H54 (cell line): ENCODE data around the gene SUCO.

Experiments
- DNase-seq: peaks from one replicate; pipeline ENCODE4 v3.0.0; 2011; ENCODE audit warnings: low spot score, mixed read lengths; ENCODE audit not compliant: insufficient read length
- FAIRE-seq: peaks from 3 replicates; lab custom pipeline; 2011; peaks lifted over from hg19 to GRCh38; lab: Jason Lieb, UNC
- POLR2A ChIP-seq: IDR thresholded peaks from 2 replicates; pipeline ENCODE4 v1.6.1; 2011; ENCODE audit warnings: low read depth, mild to moderate bottlenecking, low read length

Gene SUCO

DNA sequence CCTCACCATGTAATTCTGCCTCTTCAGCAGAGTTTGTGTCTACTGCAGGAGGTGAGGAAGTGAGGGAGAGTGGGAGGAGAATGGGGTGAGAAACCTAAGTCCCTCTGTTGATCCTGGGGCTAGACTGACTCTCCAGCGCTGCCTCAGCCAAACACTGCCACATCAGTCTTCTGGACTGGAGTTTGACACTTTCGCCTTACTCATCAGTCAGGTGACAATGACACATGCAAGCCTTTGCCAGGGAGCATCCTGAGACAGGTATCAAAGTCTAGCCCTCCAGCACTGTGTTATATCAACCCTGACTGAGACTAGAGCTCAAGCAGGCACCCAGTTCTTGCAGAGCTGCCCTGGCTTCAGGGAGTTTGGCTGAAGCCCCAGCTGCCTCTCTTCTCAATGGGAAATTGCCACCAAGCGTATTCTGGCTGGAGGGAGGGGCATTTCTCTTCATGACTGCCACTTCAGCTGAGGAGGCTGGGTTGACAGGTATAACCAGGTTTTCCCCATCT lies 33.3 kb upstream of the SUCO start:
- FAIRE-seq (no peak), DNase-seq (peak; percentile 6)
- TF ChIP-seq POLR2A: no peak

GRCh38 chr1:172500207-172500606 lies 32.7 kb upstream of the SUCO start:
- FAIRE-seq (no peak), DNase-seq (no peak)
- no peak for TF ChIP-seq POLR2A

DNA sequence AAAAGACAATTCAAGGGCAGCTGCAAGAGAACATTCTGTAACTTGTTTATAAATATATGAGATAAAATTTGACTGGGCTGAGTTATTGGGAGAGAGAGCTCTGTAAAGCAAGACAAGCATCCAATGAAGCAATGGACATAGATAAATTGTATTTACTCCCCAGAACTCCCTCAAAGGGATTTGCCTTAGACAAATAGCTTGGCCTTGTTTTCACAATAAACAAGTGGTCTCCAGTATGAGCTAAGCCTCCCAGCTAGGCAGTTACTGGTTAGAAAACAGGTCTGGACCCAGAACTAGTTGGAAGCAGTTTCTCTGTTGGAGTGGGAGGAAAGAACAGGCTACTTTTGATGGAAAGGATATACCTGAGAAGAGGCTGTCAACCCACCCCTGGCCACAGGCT lies 25.2 kb upstream of the SUCO start:
- FAIRE-seq (no peak), DNase-seq (no peak)
- no peak for TF ChIP-seq POLR2A

GRCh38 chr1:172510479-172510878 lies 22.5 kb upstream of the SUCO start:
- FAIRE-seq (no peak), DNase-seq (no peak)
- TF ChIP-seq POLR2A: no peak

DNA sequence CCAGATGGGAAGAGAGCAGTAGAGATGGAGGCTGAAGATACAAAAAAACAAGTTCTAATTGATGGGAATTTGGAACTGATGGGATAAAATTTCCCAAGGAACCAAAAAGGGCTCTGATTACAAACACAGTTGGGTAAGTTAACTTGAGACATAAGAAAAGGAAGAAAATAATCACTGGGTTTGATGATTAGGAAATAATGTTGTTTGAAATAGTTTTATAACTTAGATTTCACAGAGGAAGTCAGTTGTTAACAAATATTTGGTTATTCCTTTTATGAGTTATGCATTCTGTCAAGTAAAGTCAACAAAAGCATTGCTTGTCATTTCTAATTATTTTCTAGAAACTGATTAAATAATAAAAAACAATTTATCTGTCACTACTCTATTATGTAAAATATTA lies 20.4 kb upstream of the SUCO start:
- DNase-seq (no peak), FAIRE-seq (no peak)
- TF ChIP-seq POLR2A: no peak

DNA sequence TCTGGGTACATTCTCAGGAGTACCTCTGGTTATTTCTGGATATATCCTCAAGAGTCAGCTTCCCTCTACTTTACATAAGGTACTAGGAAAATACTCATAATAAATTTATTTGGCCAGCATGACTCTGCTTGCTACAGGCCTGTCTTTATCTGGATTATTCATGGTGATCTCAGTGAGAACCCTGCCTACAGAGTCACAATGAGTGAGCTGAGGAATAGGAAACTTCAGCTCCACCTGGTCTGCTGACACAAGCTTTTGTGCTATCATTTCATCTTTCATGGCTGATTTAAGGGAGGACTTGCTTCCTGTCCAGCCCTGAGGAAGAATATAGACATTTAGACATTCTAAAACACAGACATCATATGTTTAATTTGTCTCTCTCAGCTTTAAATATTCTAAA lies 19.5 kb upstream of the SUCO start:
- TF ChIP-seq POLR2A: no peak
- DNase-seq (no peak), FAIRE-seq (no peak)

DNA sequence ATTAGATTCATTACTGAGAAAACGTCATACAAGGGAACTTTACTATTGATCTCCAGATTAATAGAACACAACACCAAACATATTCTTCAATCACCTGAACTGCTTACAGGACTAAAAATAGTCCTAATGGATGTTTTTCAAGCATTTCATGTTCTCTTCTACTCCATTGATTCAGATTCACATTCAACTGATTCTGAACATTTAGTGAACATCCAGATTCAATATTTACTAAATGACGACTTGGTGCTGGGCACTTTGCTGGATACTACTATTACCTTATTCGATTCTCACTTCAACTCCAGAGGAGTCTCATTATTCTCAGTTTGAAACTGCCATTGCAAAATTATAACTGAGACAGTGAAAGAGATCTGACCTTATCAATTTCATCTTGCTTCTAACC lies 18.8 kb upstream of the SUCO start:
- DNase-seq: no peak
- FAIRE-seq: no peak

GRCh38 chr1:172515436-172515835 lies 17.5 kb upstream of the SUCO start:
- no peak for FAIRE-seq

More for the DNA sequence above, 18.8 kb upstream of the SUCO start:
- TF ChIP-seq POLR2A: no peak

GRCh38 chr1:172515927-172516326 lies 17.0 kb upstream of the SUCO start:
- DNase-seq: no peak
- no peak for TF ChIP-seq POLR2A
- no peak for FAIRE-seq

More at GRCh38 chr1:172515436-172515835, 17.5 kb upstream of the SUCO start:
- no peak for DNase-seq
- TF ChIP-seq POLR2A: no peak

DNA sequence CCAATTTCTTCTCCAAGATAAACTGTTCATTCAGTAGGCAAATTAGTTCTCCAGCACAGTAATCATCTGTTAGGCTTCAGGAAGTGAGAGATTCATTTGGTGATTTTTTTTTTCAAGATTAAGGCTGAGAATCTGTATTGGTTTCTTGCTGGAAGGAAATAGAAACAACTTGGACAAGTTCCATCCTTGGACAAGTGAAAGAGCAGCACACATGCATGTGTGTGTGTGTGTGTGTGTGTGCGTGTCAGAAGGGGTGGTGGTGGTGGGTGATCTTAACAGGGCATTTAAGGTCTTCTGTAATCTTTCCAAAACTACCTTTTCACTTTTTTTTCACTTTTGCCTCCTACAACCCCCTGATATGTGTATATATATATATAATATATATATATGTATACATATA lies 15.9 kb upstream of the SUCO start:
- FAIRE-seq (no peak), DNase-seq (no peak)
- TF ChIP-seq POLR2A: no peak

DNA sequence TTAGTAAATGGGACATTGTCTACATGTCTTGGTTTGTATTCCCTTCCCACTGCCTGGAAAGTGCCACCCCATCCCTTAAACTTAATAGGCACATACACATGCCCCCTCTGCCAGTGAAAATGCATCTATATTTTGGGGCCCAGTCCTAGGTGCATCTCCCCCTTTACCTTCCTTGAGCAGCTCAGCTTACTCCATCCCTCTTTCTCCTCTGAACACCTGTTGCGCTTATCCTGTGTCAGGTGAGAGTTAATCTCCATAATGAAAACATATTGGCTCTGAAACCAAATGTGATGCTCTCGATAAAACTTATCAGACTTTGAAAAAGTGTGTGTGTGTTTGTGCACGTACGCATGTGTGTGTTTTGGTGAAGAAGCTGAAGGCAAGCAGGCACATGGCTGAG lies 15.4 kb upstream of the SUCO start:
- FAIRE-seq (no peak), DNase-seq (no peak)
- no peak for TF ChIP-seq POLR2A

- no peak for DNase-seq
- no peak for FAIRE-seq
- no peak for TF ChIP-seq POLR2A
Measured at GRCh38 chr1:172529304-172529703, 3.6 kb upstream of the SUCO start.

DNA sequence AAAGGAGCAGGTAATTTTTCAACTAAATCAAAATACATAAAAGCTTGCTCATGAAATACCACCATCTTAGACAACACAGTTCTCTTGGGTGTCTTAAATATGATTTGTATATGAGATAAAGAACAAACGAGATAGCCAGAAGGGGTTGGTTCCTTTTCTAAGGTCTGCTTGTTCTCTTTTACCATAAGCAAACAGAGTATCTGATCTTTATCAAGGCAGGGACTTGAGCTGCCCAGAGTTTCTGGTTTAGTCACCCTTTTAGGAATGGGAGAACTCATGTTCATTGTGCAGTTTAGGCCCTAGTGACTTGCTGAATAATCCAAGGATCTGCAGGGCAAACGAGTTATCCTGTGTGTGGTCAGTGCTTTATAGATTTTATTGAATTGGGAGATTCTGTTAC lies 3.0 kb upstream of the SUCO start:
- no peak for FAIRE-seq
- DNase-seq: no peak
- TF ChIP-seq POLR2A: no peak

- TF ChIP-seq POLR2A: no peak
Measured at GRCh38 chr1:172531412-172532182, 1.4 kb upstream of the SUCO start.

GRCh38 chr1:172532183-172532699 lies 709 bp upstream of the SUCO start:
- FAIRE-seq: peak; percentile 99
- peak; percentile 59; the same call in 1 of the 2 replicates for TF ChIP-seq POLR2A
- DNase-seq: peak; percentile 67

More at GRCh38 chr1:172531412-172532182, 1.4 kb upstream of the SUCO start:
- DNase-seq (no peak), FAIRE-seq (no peak)
